SK-N-SH treated with all-trans-retinoic acid at 6 μM for 48 hours (cell line): ENCODE results near the gene KCNIP4.

Experiments
- ATAC-seq: fragments of 200-7000 bp; cut with Tn5 transposase; 3 replicates; pipeline ENCODE4 v1.9.1; 2020; ENCODE audit warnings: mild to moderate bottlenecking, moderate library complexity
- ARNTL ChIP-seq: fragments of 450-650 bp; formaldehyde crosslinking; IDR thresholded peaks from 2 replicates; pipeline ENCODE4 v1.5.0; 2020; ENCODE audit warnings: low read depth, mild to moderate bottlenecking, moderate library complexity, borderline replicate concordance
- BACH2 ChIP-seq: fragments of 250-450 bp; sonication (Bioruptor Pico); IDR thresholded peaks from 2 replicates; pipeline ENCODE4 v1.9.0; 2021; ENCODE audit warnings: mild to moderate bottlenecking, borderline replicate concordance
- CREB5 ChIP-seq: fragments of 250-450 bp; sonication (Bioruptor Pico); IDR thresholded peaks from 2 replicates; pipeline ENCODE4 v1.5.1; 2020; ENCODE audit warnings: low read depth, mild to moderate bottlenecking, moderate library complexity
- CSDC2 ChIP-seq: fragments of 250-450 bp; sonication (Bioruptor Pico); IDR thresholded peaks from 2 replicates; pipeline ENCODE4 v1.5.0; 2020; ENCODE audit warnings: mild to moderate bottlenecking, moderate library complexity
- CSRNP3 ChIP-seq: fragments of 250-450 bp; sonication (Bioruptor Pico); IDR thresholded peaks from 2 replicates; pipeline ENCODE4 v1.5.1; 2021; ENCODE audit warnings: mild to moderate bottlenecking, moderate library complexity
- ESRRG ChIP-seq: fragments of 250-450 bp; sonication (Bioruptor Pico); IDR thresholded peaks from 2 replicates; pipeline ENCODE4 v1.6.1; 2021; ENCODE audit warnings: mild to moderate bottlenecking
- GLIS3 ChIP-seq: fragments of 250-450 bp; sonication (Bioruptor Pico); IDR thresholded peaks from 2 replicates; pipeline ENCODE4 v1.5.0; 2020; ENCODE audit warnings: mild to moderate bottlenecking, moderate library complexity
- ISL1 ChIP-seq: fragments of 250-450 bp; sonication (Bioruptor Pico); IDR thresholded peaks from 2 replicates; pipeline ENCODE4 v2.1.2; 2022; ENCODE audit warnings: mild to moderate bottlenecking, moderate library complexity
- OSR1 ChIP-seq: fragments of 250-450 bp; sonication (Bioruptor Pico); IDR thresholded peaks from 2 replicates; pipeline ENCODE4 v1.8.0; 2022; ENCODE audit warnings: moderate library complexity, mild to moderate bottlenecking, inconsistent platforms
- PPARA ChIP-seq: fragments of 250-450 bp; sonication (Bioruptor Pico); IDR thresholded peaks from 2 replicates; pipeline ENCODE4 v1.5.0; 2020; ENCODE audit warnings: mild to moderate bottlenecking, borderline replicate concordance
- RARB ChIP-seq: fragments of 250-450 bp; sonication (Bioruptor Pico); IDR thresholded peaks from 2 replicates; pipeline ENCODE4 v1.8.0; 2021; ENCODE audit warnings: mild to moderate bottlenecking, moderate library complexity
- SNAI2 ChIP-seq: fragments of 250-450 bp; sonication (Bioruptor Pico); IDR thresholded peaks from 2 replicates; pipeline ENCODE4 v1.5.0; 2020; ENCODE audit warnings: mild to moderate bottlenecking, moderate library complexity
- TCF4 ChIP-seq: fragments of 250-450 bp; sonication (Bioruptor Pico); IDR thresholded peaks from 2 replicates; pipeline ENCODE4 v1.8.0; 2021; ENCODE audit warnings: mild to moderate bottlenecking, moderate library complexity, borderline replicate concordance
- TOX ChIP-seq: fragments of 250-450 bp; sonication (Bioruptor Pico); IDR thresholded peaks from 2 replicates; pipeline ENCODE4 v1.8.0; 2021; ENCODE audit warnings: mild to moderate bottlenecking, moderate library complexity, borderline replicate concordance
- TSHZ2 ChIP-seq: fragments of 250-450 bp; sonication (Bioruptor Pico); IDR thresholded peaks from 2 replicates; pipeline ENCODE4 v1.5.0; 2020; ENCODE audit warnings: mild to moderate bottlenecking, moderate library complexity
- ZC3H10 ChIP-seq: fragments of 250-450 bp; sonication (Bioruptor Pico); IDR thresholded peaks from 2 replicates; pipeline ENCODE4 v1.5.1; 2021; ENCODE audit warnings: mild to moderate bottlenecking, moderate library complexity
- ZFP3 ChIP-seq: fragments of 250-450 bp; sonication (Bioruptor Pico); IDR thresholded peaks from 2 replicates; pipeline ENCODE4 v1.5.0; 2020; ENCODE audit warnings: mild to moderate bottlenecking, moderate library complexity
- ZFP30 ChIP-seq: fragments of 450-650 bp; formaldehyde crosslinking; IDR thresholded peaks from 2 replicates; pipeline ENCODE4 v1.5.0; 2022; ENCODE audit warnings: mild to moderate bottlenecking, moderate library complexity
- ZNF565 ChIP-seq: fragments of 450-650 bp; formaldehyde crosslinking; conservative IDR thresholded peaks from 2 replicates; pipeline ENCODE4 v1.5.0; 2020; ENCODE audit warnings: low read depth, mild to moderate bottlenecking, moderate library complexity
- ZNF70 ChIP-seq: fragments of 450-650 bp; formaldehyde crosslinking; IDR thresholded peaks from 2 replicates; pipeline ENCODE4 v1.5.0; 2020; ENCODE audit warnings: mild to moderate bottlenecking, moderate library complexity
- ZNF8 ChIP-seq: fragments of 450-650 bp; formaldehyde crosslinking; IDR thresholded peaks from 2 replicates; pipeline ENCODE4 v1.5.0; 2020; ENCODE audit warnings: mild to moderate bottlenecking, moderate library complexity

Gene KCNIP4

GRCh38 chr4:21304540-21304887, 644.1 kb downstream of the KCNIP4 start (continued):
- TF ChIP-seq TSHZ2 (no peak), ARNTL (CRISPR knock-in tag) (no peak), CSRNP3 (CRISPR knock-in tag) (no peak), BACH2 (CRISPR knock-in tag) (no peak), GLIS3 (CRISPR knock-in tag) (no peak)
- TF ChIP-seq, all 23 proteins: peak for 0

- no peak for ATAC-seq
- TF ChIP-seq ARNTL (CRISPR knock-in tag) (no peak), ESRRG (CRISPR knock-in tag) (no peak), CSDC2 (CRISPR knock-in tag) (no peak), ZC3H10 (CRISPR knock-in tag) (no peak), ZFP3 (CRISPR knock-in tag) (no peak), ISL1 (CRISPR knock-in tag) (no peak), GLIS3 (CRISPR knock-in tag) (no peak), ZNF70 (no peak)
- TF ChIP-seq, all 23 proteins: peak for 0
Measured at GRCh38 chr4:21290562-21290961, 658.0 kb downstream of the KCNIP4 start.

GRCh38 chr4:21276046-21276445, 672.5 kb downstream of the KCNIP4 start:
- ATAC-seq, result no peak
- TF ChIP-seq CREB5 (no peak), TOX (CRISPR knock-in tag) (no peak), TSHZ2 (no peak), SNAI2 (no peak), ZNF565 (CRISPR knock-in tag) (no peak), TCF4 (CRISPR knock-in tag) (no peak), OSR1 (CRISPR knock-in tag) (no peak), ZFP30 (CRISPR knock-in tag) (no peak), ZFP3 (CRISPR knock-in tag) (no peak), ARNTL (CRISPR knock-in tag) (no peak), PPARA (CRISPR knock-in tag) (no peak), RARB (CRISPR knock-in tag) (no peak)

- no peak for ATAC-seq
- TF ChIP-seq CREB5 (no peak), ZNF8 (CRISPR knock-in tag) (no peak), TOX (CRISPR knock-in tag) (no peak), TSHZ2 (no peak), BACH2 (CRISPR knock-in tag) (no peak), ESRRG (CRISPR knock-in tag) (no peak), RARB (CRISPR knock-in tag) (no peak), ZFP3 (CRISPR knock-in tag) (no peak), ZFP30 (CRISPR knock-in tag) (no peak), ISL1 (CRISPR knock-in tag) (no peak)
Measured at GRCh38 chr4:21271439-21272052, 677.0 kb downstream of the KCNIP4 start.
